Measurements from ENCODE around the gene BARHL2. TPM values are rescaled to one million over a fixed set of nuclear protein-coding genes. Genes with fewer than 3 reads are reported as not detected.

Gene BARHL2
- total and polyA plus RNA-seq, 4 donors = not detected

GRCh38 chr1:90724361-90724760, 7.3 kb upstream of the BARHL2 start:
- ATAC-seq (ENCODE audit: insufficient read depth, low FRiP score) (no peak), DNase-seq (no peak)
- no peak for TF ChIP-seq CTCF (IDR thresholded peaks at IDR 0.05; ENCODE audit: control extremely low read depth, extremely low read depth)
- H3K36me3 ChIP-seq (ENCODE audit: control insufficient read depth in 4 of 4, insufficient read depth in 4 of 4, low read length in 4 of 4) = no peaks in the 10 kb centered on the region
- peaks cover 0 to 26% (median 0%) of the 10 kb centered on the region in 4 donors for H3K9me3 ChIP-seq (ENCODE audit: control insufficient read depth in 4 of 4, insufficient read depth in 3 of 4, low read length in 3 of 4)
- peaks cover 0 to 32% (median 10%) of the 10 kb centered on the region in 5 donors for H3K4me1 ChIP-seq (ENCODE audit: control insufficient read depth in 5 of 5, insufficient read depth in 5 of 5, low read length in 5 of 5)
- H3K27ac ChIP-seq (ENCODE audit: low read depth in 1 of 2, low read length in 1 of 2) = no peak overlapping the region
- H3K9ac ChIP-seq (ENCODE audit: insufficient read depth in 1 of 2, low read length in 2 of 2) = no peak overlapping the region
- 9 to 11% methylated on average over 19 of the region's 19 CpGs for WGBS, 2 donors
- no peak overlapping the region for H3K4me3 ChIP-seq
- peaks cover 21 to 99% (median 98%) of the 10 kb centered on the region in 3 donors for H3K27me3 ChIP-seq (ENCODE audit: control insufficient read depth in 3 of 3, insufficient read depth in 3 of 3, low read length in 2 of 3)

DNA sequence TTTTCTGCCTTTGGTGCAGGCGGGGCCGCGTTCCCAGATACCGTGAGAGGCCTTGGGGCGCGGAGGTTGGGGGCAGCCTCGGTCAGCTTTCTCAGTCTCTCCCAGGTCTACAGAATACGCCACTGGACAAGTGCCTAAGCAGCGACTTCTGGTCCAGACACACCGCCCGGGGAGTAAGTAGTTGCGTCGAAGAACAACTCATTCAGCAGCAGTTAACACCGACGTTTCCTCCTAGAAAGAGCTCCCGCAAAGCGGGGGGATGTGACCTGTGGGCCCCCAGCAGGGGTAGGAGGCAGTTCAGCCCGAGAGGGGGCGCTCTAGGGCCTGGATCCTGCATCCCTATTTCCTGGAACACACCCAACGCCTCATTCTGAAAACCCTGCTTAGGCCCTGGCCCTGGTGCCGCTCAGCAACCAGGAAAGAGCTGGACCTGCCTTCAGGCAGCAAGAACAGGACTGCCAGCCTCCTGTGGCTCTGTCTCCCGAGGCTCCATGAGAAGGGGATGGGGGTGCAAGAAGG, 6.5 kb upstream of the BARHL2 start:
- Histone ChIP-seq H3K27ac (ENCODE audit: low read depth in 1 of 2, low read length in 1 of 2) (no peak overlapping the region), H3K4me3 (no peak overlapping the region), H3K36me3 (ENCODE audit: control insufficient read depth in 4 of 4, insufficient read depth in 4 of 4, low read length in 4 of 4) (no peaks in the 10 kb centered on the region), H3K9me3 (ENCODE audit: control insufficient read depth in 4 of 4, insufficient read depth in 3 of 4, low read length in 3 of 4) (peaks cover 0 to 25% (median 0%) of the 10 kb centered on the region in 4 donors), H3K9ac (ENCODE audit: insufficient read depth in 1 of 2, low read length in 2 of 2) (no peak overlapping the region), H3K4me1 (ENCODE audit: control insufficient read depth in 5 of 5, insufficient read depth in 5 of 5, low read length in 5 of 5) (peaks cover 0 to 32% (median 10%) of the 10 kb centered on the region in 5 donors), H3K27me3 (ENCODE audit: control insufficient read depth in 3 of 3, insufficient read depth in 3 of 3, low read length in 2 of 3) (peaks cover 15 to 98% (median 97%) of the 10 kb centered on the region in 3 donors)
- ATAC-seq (ENCODE audit: insufficient read depth, low FRiP score) (no peak), DNase-seq (no peak)
- TF ChIP-seq CTCF (IDR thresholded peaks at IDR 0.05; ENCODE audit: control extremely low read depth, extremely low read depth) = no peak
- WGBS, 2 donors = 2 to 6% methylated on average over 22 of the region's 22 CpGs

DNA sequence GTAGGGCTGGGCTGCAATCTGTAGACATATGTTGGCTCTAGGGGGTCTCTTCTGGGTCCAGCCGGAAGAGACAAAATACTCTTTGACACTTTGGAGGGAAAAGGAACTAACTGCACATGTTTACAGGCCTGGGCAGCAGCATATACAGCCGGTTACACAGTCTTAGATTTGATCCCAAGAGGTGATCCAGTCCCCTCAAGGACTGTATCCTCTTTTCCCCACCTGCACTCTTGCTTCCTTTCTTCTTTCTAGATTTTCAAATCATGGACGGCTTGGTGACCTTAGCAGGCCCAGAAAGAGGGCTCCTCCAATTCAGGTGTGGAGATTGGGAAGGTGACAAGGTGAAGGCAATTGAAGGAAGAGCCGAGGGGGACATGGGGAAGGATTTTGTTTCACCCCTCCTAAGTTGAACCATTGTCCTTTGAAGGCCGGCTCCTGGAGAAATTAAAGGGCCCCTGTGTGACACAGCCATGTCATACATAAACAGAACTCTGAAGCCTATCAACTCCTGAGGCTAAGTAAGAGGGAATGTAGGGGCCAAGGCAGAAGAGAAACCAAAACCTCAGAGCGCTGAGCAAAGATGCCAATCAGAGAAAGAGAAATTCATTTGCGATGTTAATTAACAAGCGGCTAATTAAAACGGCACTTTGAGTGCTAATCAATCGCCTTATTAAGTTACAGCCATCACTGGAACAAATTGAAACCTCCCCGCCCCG, 5.9 kb upstream of the BARHL2 start:
- Histone ChIP-seq H3K27ac (ENCODE audit: low read depth in 1 of 2, low read length in 1 of 2) (no peak overlapping the region), H3K9ac (ENCODE audit: insufficient read depth in 1 of 2, low read length in 2 of 2) (no peak overlapping the region), H3K4me1 (ENCODE audit: control insufficient read depth in 5 of 5, insufficient read depth in 5 of 5, low read length in 5 of 5) (peaks cover 0 to 36% (median 10%) of the 10 kb centered on the region in 5 donors), H3K4me3 (no peak overlapping the region), H3K36me3 (ENCODE audit: control insufficient read depth in 4 of 4, insufficient read depth in 4 of 4, low read length in 4 of 4) (no peaks in the 10 kb centered on the region), H3K9me3 (ENCODE audit: control insufficient read depth in 4 of 4, insufficient read depth in 3 of 4, low read length in 3 of 4) (peaks cover 0 to 30% (median 0%) of the 10 kb centered on the region in 4 donors), H3K27me3 (ENCODE audit: control insufficient read depth in 3 of 3, insufficient read depth in 3 of 3, low read length in 2 of 3) (peaks cover 15 to 97% (median 94%) of the 10 kb centered on the region in 3 donors)
- WGBS, 2 donors = 10 to 18% methylated on average over 12 of the region's 12 CpGs
- no peak for TF ChIP-seq CTCF (IDR thresholded peaks at IDR 0.05; ENCODE audit: control extremely low read depth, extremely low read depth)
- ATAC-seq (ENCODE audit: insufficient read depth, low FRiP score) (no peak), DNase-seq (no peak)
